DND-41 (cell line): ENCODE results near the gene TP53AIP1.

Experiments used
- ATAC-seq: fragments of 200-7000 bp; cut with Tn5 transposase; 3 replicates; pipeline ENCODE4 v1.9.1; 2021; ENCODE audit warnings: low read depth; ENCODE audit not compliant: insufficient read depth
- DNase-seq: peaks from one replicate; pipeline ENCODE4 v3.0.0-alpha.2; 2020
- H2AFZ ChIP-seq: 2 replicates; pipeline ENCODE4 v1.6.0; 2012; ENCODE audit warnings: low read depth, low read length
- H3K27ac ChIP-seq: 2 replicates; pipeline ENCODE4 v1.5.1; 2012; ENCODE audit warnings: low read length, inconsistent platforms
- H3K27me3 ChIP-seq: fragments of 200-600 bp; sonication (generic); 2 replicates; pipeline ENCODE4 v1.6.0; 2012; ENCODE audit warnings: low read length, mild to moderate bottlenecking, inconsistent platforms; ENCODE audit not compliant: insufficient read depth, poor library complexity
- H3K36me3 ChIP-seq: 2 replicates; pipeline ENCODE4 v1.5.1; 2012; ENCODE audit warnings: low read length, inconsistent platforms; ENCODE audit not compliant: insufficient read depth
- H3K4me1 ChIP-seq: 2 replicates; pipeline ENCODE4 v1.5.1; 2012; ENCODE audit warnings: mild to moderate bottlenecking, low read length; ENCODE audit not compliant: insufficient read depth
- H3K4me2 ChIP-seq: 2 replicates; pipeline ENCODE4 v1.6.0; 2012; ENCODE audit warnings: mild to moderate bottlenecking, moderate library complexity, low read length, inconsistent platforms; ENCODE audit not compliant: insufficient read depth
- H3K4me3 ChIP-seq, 2 experiments: fragments of 200-600 bp in 1 of 2; shearing (Covaris generic) in 1 of 2; 2 replicates each; pipeline ENCODE4 v1.5.1; 2012 to 2016; ENCODE audit warnings: inconsistent platforms in 2 of 2, low read length in 2 of 2, mild to moderate bottlenecking in 2 of 2, low read depth in 1 of 2, moderate library complexity in 1 of 2
- H3K79me2 ChIP-seq: 2 replicates; pipeline ENCODE4 v1.6.0; 2012; ENCODE audit warnings: low read length, inconsistent platforms; ENCODE audit not compliant: insufficient read depth
- H3K9ac ChIP-seq: 2 replicates; pipeline ENCODE4 v1.6.0; 2012; ENCODE audit warnings: low read depth, mild to moderate bottlenecking, inconsistent platforms, low read length, moderate library complexity
- H3K9me3 ChIP-seq: 2 replicates; pipeline ENCODE4 v1.5.1; 2012; ENCODE audit warnings: low read length, moderate library complexity, mild to moderate bottlenecking, inconsistent platforms; ENCODE audit not compliant: insufficient read depth, severe bottlenecking
- H4K20me1 ChIP-seq: 2 replicates; pipeline ENCODE4 v1.6.0; 2012; ENCODE audit warnings: low read length; ENCODE audit not compliant: insufficient read depth
- CTCF ChIP-seq: IDR thresholded peaks from 2 replicates; pipeline ENCODE4 v1.5.1; 2012; ENCODE audit warnings: borderline replicate concordance, low read length, moderate library complexity, mild to moderate bottlenecking; ENCODE audit not compliant: poor library complexity, severe bottlenecking; ENCODE audit errors: extremely low read depth
- EZH2 ChIP-seq: IDR thresholded peaks from 3 replicates; pipeline ENCODE4 v1.6.1; 2012; ENCODE audit warnings: borderline replicate concordance, low read depth, mild to moderate bottlenecking, moderate library complexity, low read length, inconsistent platforms; ENCODE audit not compliant: severe bottlenecking

The TP53AIP1 gene

GRCh38 chr11:128924510-128925249 lies 18.0 kb downstream of the TP53AIP1 start:
- Histone ChIP-seq H4K20me1 (no peaks in the 10 kb centered on the region), H3K9me3 (no peaks in the 10 kb centered on the region), H2AFZ (no peak overlapping the region), H3K36me3 (no peaks in the 10 kb centered on the region), H3K4me2 (no peak overlapping the region), H3K27me3 (peaks cover 13% of the 10 kb centered on the region), H3K9ac (no peak overlapping the region), H3K4me1 (no peaks in the 10 kb centered on the region), H3K79me2 (no peaks in the 10 kb centered on the region), H3K27ac (no peak overlapping the region), H3K4me3 (no peak overlapping the region)
- DNase-seq (no peak), ATAC-seq (no peak)
- TF ChIP-seq CTCF (no peak), EZH2 (no peak)

- ATAC-seq (no peak), DNase-seq (no peak)
- no peaks in the 10 kb centered on the region for H4K20me1 ChIP-seq
- H3K4me3 ChIP-seq, result no peak overlapping the region
- no peak for TF ChIP-seq CTCF
- TF ChIP-seq EZH2, result no peak
- peaks cover 13% of the 10 kb centered on the region for H3K27me3 ChIP-seq
- H3K4me2 ChIP-seq, result no peak overlapping the region
- no peak overlapping the region for H3K27ac ChIP-seq
- H3K79me2 ChIP-seq, result no peaks in the 10 kb centered on the region
- H3K4me1 ChIP-seq, result no peaks in the 10 kb centered on the region
- no peaks in the 10 kb centered on the region for H3K36me3 ChIP-seq
- H3K9ac ChIP-seq, result no peak overlapping the region
- no peak overlapping the region for H2AFZ ChIP-seq
- H3K9me3 ChIP-seq, result no peaks in the 10 kb centered on the region
Observed at GRCh38 chr11:128924104-128924503, 18.6 kb downstream of the TP53AIP1 start.

- no peak for DNase-seq
- no peak for ATAC-seq
Observed at GRCh38 chr11:128921793-128922192, 20.9 kb downstream of the TP53AIP1 start.

More at GRCh38 chr11:128921793-128922192, 20.9 kb downstream of the TP53AIP1 start:
- Histone ChIP-seq H3K9ac (no peak overlapping the region), H3K36me3 (no peaks in the 10 kb centered on the region), H4K20me1 (no peaks in the 10 kb centered on the region), H3K4me2 (no peak overlapping the region), H2AFZ (no peak overlapping the region), H3K4me3 (no peak overlapping the region), H3K27me3 (peaks cover 13% of the 10 kb centered on the region), H3K27ac (no peak overlapping the region), H3K79me2 (no peaks in the 10 kb centered on the region), H3K4me1 (no peaks in the 10 kb centered on the region), H3K9me3 (no peaks in the 10 kb centered on the region)
- TF ChIP-seq CTCF (no peak), EZH2 (no peak)
